Stromal cell of bone marrow (primary cell): ENCODE results near the gene PEX5L.
"Not testable (repeated sequence)": the region's sequence is repeated elsewhere in the genome, so short reads cannot be mapped to it uniquely, and the experiment has no call there.

Experiments
- DNase-seq: peaks from one replicate; pipeline ENCODE4 v3.0.0-alpha.2; 2012; ENCODE audit warnings: low read depth

PEX5L gene

DNA sequence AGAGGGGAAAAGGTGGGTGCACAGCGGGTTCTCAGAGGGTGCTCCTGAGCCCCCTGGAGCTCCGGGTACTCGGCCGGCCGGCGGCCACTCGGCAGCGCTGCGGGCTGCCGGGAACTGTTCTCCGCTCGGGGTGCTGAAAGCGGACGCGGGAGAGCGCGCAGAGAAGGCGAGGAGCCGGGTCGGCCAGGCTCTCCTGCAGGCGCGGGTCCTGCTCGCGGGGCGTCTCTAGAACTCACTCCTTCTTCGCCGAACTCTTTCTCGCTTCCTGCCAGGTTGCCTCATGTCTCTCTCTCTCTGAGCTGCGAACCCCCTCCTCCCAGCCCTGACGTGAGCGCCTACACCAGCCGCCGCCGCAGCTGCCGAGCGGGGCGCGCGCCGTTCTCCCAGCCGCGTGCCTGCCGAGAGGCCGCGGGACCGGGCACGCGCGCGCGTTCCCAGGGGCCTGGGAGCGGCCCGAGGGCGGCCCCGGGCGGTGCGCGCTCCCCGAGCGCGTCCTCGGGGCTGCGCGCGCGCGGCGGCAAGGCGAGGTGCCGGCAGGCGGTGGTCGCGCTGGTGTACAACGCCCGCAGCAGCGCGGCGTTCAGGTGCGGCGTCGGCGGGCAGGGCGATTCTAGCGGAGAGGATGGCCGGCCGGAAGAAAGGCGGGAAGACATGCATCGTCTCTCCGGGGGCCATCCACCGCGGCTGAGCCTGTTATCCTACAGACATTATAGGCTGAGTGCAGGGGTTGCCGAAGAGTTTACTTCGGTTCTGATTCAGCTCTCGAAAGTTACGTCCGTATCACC, at the start of gene PEX5L:
PEX5L (minus strand) TSS at position 267 of the 785 bp plus-strand sequence. CDS start 338 bp downstream, outside the sequence.
- DNase-seq = peak; percentile 7

DNA sequence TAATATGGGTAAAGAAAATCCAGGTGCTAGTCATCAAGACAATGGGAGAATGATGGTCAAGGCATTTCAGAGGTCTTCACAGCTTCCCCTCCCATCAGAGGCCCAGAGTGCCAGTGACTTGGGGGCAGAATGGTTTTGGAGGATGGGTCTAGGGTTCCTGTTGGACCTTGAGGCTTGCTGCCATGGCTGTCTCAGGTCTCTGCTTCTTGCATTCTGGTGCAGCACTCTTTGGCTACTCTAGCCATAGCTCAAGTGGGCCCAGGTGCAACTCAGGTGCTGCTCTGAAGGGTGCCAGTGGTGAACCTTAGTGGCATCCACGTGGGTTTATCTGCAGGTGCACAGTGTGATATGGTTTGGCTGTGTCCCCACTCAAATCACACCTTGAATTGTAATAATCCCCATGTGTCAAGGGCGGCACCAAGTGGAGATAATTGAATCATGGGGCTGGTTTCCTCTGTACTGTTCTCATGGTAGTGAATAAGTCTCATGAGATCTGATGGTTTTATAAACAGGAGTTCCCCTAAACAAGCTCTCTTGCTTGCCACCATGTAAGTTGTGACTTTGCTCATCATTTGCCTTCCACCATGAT, 48.5 kb upstream of the PEX5L start:
- DNase-seq = no peak

DNA sequence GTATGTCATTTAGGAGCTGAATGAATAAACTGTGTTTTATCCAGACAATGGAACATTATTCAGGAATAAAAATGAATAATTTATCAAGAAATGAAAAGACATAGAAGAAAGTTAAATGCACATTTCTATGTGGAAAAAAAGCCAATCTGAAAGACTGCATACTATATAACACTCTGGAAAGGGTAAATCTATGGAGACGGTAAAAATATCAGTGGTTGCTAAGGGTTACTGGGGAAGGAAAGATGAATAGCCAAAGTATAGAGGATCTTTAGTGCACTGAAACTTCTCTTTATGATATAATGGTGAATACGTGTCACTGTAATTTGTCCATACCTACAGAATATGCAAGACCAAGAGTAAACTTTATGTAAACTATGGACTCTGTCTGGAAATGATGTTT, 46.0 kb upstream of the PEX5L start:
- DNase-seq = no peak

DNA sequence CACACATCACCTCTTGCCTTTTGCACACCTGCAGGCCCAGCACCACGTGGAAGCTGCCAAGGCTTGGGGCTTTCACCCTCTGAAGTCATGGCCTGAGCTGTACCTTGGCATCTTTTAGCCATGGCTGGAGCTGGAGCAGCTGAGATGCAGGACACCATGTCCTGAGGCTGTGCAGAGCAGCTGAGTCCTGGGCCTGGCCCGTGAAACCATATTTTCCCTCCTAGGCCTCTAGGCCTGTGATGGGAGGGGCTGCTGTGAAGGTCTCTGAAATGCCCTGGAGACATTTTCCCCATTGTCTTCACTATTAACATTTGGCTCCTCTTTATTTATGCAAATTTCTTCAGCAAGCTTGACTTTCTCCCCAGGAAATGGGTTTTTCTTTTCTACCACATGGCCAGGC, 41.9 kb upstream of the PEX5L start:
- DNase-seq = no peak

DNA sequence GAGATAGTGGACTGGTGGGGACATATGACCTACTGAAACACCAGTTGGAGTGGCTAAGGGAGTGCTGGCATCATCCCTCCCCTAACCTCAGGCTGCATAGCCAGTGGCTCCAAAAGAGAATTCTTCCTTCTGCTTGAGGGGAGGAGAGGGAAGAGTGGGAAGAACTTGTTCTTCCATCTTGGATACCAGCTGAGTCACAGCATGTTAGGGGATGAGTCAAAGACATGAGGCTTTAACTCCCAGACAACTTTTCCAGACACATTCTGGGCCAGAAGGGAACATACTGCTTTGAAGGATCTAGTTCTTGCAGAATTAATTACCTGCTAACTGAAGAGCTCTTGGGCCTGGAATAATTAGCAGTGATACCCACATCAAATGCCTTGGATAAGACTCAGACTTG, 36.8 kb upstream of the PEX5L start:
- DNase-seq = no peak

DNA sequence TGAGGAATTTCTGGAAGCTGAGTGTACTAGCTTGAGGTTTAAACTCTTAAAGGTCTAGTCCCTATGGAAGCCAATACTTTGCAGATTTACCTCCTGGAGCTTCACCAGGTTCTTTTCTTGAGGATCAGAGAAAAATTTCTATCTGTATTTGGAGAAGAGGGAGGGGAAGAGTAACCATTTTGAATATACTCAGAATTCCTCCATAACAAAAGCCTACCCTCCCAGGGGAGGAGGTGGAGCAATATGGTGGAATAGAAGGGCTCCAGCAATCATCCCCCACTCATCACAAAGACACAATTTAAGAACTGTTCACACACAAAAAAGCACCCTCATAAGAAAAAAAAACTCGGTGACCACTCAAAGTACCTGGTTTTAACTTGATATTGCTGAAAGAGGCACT, 36.0 kb upstream of the PEX5L start:
- DNase-seq = no peak

GRCh38 chr3:180070925-180071324, 34.2 kb upstream of the PEX5L start:
- no peak for DNase-seq

GRCh38 chr3:180068023-180068422, 31.3 kb upstream of the PEX5L start:
- DNase-seq = no peak

DNA sequence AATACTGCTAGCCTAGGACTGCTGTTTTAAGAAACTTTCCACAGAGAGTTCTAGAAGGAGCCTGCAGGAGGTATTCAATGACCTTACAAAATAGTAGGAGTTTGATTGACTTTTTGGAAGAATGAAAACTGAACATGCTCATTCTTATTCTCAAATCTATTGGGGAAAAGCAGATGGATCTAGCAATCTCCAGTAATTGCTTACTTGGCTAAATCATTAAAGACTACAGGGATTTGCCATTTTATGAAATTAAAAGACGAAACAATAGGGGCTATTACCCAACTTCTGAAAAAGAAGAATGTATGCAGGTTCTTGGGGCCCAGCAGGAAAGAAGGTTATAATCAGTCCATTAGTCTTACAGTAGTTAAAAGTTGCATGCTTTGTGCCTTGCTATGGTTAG, 29.9 kb upstream of the PEX5L start:
- no peak for DNase-seq

DNA sequence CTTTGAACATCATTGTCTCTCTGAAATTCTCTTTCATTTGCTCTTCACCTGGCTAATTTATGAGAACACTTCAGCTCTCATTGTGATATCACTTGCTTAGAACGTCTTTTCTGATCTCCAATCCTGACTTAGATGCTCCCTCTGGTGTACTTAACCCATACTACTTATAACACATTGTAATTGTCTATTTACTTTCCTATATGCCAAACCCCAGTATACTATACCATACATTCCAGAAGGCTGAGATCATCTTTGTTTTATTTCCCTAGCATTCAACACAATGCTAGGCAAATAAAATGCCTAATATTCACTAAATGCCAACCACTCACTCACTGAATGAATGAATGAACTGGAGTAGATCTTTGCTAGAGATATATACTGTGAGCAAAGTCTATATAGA, 27.0 kb upstream of the PEX5L start:
- DNase-seq = no peak

- DNase-seq = no peak
Observed at GRCh38 chr3:180062771-180063170, 26.0 kb upstream of the PEX5L start.

DNA sequence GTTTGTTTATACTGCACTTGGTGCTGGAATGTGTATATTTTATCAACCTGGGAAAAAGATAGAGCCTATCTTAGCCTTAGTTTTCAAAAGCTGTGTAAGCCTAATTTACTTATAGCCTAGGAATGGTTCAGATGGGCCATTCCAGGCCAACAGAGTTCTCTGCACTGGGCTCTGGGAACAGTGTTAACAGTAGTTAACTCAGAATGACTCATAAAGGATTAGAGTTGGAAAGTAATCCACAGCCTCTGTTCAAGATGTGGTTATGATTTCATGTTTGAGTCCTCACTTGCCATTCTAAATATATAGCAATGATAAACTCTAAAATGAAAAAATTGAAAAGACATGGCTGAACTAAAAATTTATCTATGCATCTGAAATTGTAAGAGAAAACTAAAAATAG, 22.6 kb upstream of the PEX5L start:
- DNase-seq = peak; percentile 33

DNA sequence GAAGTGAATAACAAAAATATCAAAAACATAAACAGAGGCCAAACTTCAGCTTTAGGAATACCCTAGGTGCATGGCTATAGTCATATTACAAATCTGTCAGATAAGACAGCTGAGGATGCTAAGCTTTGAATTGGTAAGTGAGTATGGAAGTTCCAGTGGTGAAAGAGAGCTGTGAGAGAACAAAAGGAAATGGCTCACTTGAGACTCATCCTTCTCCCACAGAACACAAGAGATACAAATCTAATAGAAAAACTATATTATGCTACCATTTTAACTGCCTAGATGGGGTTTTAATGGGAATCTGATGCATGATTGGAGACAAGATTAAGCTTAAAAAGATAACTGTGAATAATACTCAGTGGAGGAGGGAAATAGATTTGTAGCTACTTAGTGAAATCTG, 21.5 kb upstream of the PEX5L start:
- DNase-seq = no peak

GRCh38 chr3:180055656-180056055, 18.9 kb upstream of the PEX5L start:
- DNase-seq = not testable (repeated sequence)

DNA sequence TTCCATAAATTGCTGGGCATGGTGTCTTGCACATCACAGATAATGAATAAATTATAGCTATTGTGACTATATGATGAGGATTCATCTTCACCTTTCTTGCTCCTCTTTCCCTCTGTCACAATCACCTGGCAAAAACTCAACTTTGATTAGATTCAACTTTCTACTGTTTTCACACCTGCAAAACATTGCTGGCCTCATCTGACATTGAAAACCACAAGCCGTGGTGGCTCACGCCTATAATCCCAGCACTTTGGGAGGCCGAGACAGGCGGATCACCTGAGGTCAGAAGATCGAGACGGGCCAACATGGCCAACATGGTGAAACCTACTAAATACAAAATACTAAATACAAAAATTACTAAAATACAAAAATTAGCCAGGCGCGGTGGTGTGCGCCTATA, 12.7 kb upstream of the PEX5L start:
- no peak for DNase-seq

- peak; percentile 37 for DNase-seq
Observed at GRCh38 chr3:180048840-180049239, 12.1 kb upstream of the PEX5L start.

DNA sequence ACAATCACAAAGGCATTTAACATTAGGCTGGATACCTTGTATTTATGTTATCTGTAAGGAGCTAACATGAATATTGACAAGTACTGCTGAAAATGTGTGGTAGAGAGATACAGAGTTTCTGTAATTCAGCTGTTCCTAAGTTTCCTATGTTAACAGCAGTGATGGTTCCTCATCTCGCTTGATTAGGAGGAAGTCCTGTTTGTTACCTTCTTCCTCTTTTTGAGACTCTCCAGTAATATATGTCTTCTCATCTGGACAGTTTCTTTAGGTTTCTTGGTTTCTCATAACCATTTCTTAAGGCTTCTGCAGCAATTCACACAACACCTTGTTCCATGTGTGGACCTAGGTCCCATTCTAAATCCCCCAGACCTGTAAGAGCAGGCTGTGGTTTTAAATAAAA, 11.4 kb upstream of the PEX5L start:
- no peak for DNase-seq

DNA sequence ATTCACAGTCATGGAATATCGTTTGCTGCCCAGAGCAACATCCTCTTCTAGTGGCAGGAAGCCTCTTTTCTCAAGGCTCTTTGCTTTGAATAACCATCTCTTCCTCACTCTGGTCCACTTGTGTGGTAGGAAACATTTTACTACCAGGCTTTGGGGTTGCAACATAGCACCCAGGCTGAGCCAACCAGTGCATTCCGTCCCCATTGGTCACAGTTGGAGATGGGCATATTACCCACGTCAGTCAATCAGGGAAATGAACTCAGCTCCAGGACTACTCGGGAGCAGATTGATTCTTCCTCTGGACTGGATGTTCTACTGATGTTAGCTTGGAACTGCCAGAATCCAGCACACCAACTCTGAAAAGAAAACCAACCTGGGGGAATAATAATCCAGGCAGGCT, 4.2 kb upstream of the PEX5L start:
- no peak for DNase-seq

- DNase-seq = no peak
Observed at GRCh38 chr3:180036092-180036670, 556 bp downstream of the PEX5L start.

DNA sequence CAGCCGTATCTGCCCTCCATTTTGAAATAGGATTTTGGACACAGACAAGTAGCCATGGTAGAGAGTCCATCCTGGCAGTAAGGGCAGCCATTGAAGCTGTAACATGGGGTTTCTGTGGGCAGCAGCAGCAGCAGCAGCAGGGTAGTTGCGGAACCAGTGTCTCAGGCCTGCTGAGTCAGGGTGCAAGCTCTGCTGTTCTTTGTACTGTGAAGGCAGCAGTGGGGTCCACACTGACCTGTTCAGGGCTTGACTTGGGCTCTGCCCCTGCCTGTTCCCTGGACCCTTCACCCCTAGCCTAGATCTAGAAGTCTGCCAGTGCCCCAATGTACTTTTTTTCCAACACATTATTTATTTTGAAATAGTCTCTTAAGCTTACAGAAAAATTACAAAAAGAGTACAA, 9.7 kb downstream of the PEX5L start:
- no peak for DNase-seq

DNA sequence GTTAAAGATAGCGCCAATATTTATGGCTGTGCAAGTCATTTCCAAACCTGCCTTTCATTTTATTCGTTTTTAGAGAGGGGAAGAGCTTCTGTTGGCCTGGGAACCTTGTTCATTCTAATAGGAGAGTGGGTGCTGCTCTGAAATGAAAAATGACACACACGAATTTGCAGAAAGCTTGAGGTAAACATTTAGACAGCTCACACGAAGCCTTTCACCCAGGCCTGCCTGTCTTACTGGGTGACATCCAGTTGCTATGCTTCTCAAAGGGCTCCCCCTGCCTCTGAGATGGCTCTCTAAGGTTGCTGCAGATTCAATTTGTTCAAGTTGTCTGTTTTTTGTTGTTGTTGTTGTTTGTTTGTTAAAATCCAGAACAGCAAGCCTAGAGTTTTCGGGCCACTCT, 18.2 kb downstream of the PEX5L start:
- no peak for DNase-seq

GRCh38 chr3:180017846-180018245, 18.9 kb downstream of the PEX5L start:
- no peak for DNase-seq

GRCh38 chr3:180011927-180012326, 24.8 kb downstream of the PEX5L start:
- DNase-seq = no peak

DNA sequence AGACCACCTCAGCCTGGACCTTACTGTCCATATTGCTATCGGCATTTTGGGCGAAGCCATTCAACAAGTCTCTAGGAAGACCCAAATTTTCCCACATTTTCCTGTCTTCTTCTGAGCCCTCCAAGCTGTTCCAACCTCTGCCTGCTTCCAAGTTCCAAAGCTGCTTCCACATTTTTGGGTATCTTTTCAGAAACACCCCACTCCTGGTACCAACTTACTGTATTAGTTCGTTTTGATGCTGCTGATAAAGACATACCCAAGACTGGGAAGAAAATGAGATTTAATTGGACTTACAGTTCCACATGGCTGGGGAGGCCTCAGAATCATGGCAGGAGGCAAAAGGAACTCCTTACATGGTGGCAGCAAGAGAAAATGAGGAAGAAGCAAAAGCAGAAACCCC, 28.4 kb downstream of the PEX5L start:
- not testable (repeated sequence) for DNase-seq
